Activated CD4-positive, alpha-beta T cell treated with anti-CD3 and anti-CD28 coated beads for 1 hour (primary cell): ENCODE data around the gene EFNA3.

Experiments used
- DNase-seq: peaks from one replicate; pipeline ENCODE4 v3.0.0-alpha.2; 2020

EFNA3 gene

DNA sequence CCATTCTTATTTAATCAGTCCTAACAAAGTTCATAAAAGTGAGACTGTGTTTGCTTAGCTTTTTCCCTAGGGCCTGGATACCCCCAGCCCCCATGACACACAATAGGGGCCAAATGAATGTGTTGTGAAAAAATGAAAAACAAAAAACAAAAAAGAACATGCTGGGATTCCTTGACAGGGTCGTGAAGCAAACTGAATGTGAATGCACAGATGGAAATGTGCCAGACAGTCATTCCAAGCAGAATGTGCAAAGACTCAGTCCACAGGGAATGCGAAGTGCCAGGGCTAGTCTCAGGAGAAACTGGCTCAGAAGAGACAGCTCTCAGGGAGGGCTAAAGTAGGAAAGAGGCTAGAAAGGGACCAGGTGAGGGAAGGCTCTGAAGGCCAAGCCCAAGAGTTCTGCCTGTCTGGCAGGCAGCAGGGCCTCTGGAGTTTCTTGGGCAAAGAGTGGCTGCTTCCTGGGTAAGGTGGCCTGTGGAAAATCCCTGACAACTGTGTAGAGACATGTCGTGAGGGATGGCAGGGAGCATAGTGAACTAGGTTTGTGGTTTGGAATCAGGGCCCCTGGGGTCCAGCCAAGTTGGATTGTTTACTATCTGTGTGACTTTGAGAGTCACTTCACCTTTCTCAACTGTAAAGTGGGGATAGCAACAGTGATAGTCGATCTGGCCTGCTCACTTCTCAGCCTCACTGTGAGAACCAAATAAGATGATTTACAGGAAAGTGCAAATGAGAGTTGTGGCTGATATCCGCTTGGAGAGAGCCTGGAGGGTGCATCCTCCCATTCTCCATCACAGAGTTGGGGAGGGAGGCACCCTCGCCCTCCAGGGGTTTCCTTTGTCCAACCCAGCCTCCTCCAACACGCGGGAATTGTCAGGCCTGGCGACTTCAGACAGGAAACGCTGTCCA lies 28.7 kb upstream of the EFNA3 start:
- no peak for DNase-seq

DNA sequence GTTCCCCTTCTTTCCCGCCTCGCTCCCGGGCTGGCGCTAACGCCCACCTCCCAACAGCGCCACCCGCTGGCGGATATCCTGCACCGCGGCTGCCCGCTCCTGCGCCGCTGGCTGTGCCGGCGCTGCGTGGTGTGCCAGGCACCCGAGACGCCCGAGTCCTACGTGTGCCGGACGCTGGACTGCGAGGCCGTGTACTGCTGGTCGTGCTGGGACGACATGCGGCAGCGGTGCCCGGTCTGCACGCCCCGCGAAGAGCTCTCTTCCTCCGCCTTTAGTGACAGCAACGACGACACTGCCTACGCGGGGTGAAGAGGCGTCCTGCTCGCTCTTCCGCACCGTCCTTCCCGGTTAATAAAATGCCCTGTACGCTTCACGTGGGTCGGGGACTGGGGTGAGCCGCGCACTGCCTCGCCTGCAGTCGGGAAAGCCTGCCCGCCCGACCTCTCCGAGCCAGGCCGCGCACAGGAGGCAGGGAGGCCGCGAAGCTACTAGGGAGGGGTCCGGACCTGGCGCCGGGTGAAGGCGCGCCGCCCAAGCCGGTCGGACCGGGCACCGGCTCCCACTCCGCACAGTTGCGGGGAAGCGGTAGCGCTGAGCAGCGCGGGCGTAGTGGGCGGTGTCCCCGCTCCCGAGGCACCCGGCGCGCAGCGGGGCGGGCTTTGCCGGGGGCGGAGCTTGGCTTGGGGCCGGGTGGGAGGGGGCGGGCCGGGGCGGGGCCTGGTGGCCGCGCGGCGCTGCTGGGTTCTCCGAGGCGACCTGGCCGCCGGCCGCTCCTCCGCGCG lies 27.9 kb upstream of the EFNA3 start, which contains the start of gene ADAM15:
ADAM15 (plus strand) TSS at position 757 of the 782 bp plus-strand sequence. CDS start 71 bp downstream, outside the sequence.
- DNase-seq = peak; percentile 69

DNA sequence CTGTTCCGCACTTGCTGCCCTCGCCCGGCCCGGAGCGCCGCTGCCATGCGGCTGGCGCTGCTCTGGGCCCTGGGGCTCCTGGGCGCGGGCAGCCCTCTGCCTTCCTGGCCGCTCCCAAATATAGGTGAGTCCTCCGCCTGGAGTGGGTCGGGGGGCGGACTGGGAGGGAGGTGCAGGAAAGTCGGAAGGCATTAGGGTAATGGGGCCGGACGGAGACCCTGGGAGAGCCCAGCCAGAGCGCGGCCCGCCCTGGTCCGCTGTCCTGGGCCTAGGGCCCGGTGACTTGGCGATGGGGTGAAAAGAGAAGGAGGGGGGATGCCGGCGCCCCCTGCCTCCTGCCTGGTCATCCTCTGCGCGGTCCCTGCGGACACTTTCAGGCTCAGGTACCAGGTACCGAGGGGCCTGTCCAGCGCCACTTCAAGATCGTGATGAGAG lies 27.3 kb upstream of the EFNA3 start:
- no peak for DNase-seq

DNA sequence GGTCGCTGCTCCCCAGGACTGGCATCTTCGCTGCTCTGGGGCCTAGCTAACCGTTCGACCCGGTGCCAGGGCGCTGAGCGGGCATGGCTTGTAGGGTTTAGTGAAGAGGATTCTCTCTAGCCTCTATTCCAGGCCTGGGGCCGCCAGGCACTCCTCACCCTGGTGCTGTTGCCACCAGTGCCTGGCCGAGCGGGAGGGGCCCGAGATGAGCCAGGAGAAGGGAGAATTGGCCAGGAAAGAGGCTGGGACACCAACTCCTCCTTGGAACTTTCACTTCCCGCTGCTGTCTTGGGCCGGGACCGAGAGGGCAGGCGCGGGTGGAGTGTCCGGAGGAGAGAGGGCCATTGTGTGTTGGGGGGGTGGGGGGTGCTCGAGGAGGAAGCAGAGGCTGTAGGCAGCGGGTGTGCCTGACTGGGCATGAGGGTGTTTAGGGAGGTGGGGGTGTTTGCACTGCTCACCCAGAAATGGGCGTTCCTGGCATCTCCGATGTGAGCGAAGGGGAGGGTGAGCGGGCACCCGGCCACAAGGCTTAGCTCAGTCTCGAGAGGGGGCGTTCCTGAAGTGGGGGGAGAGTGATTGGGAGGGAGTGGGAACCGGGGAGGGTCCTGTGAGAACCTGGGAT lies 26.7 kb upstream of the EFNA3 start:
- DNase-seq = peak; percentile 18

DNA sequence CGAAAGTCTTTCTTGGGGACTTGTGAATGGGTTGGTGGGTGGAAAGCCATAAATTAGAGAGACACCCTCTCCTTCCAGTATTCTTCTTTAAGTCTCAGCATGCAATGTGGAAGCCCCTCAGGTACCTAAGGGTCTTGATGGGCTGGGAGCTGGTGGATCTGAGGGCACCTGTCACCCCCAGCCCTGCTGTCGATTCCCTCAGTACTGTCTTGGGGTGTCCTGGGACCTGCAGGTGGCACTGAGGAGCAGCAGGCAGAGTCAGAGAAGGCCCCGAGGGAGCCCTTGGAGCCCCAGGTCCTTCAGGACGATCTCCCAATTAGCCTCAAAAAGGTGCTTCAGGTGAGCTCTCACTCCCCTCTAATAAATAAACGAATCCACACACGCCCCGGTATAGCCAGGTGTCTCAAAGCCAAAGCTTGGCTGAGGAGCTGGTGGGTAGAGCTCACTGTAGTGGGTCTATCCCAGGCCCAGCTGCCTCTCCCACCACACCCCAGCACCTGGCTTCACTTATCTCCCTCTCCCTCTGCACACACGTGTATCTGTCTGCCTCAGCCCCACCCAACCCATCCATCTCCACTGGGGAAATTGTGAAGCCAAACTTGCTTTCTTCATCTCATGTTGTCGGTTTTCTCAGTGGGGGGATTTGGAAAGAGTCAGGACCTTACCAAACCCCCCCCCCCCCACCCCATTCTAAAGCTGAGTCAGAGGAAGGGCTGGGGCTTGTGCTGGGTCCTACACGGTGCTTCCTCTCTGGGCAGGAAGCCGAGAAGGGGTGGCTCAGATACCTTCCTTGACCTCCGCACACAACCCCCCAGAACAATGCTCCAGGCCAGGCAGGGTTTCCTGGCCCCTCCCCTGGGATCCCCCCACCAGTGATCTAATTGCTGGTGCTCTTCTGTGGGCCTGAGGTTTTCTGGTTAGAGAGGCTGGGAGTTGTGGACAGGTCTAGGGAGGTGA lies 25.9 kb upstream of the EFNA3 start:
- no peak for DNase-seq

DNA sequence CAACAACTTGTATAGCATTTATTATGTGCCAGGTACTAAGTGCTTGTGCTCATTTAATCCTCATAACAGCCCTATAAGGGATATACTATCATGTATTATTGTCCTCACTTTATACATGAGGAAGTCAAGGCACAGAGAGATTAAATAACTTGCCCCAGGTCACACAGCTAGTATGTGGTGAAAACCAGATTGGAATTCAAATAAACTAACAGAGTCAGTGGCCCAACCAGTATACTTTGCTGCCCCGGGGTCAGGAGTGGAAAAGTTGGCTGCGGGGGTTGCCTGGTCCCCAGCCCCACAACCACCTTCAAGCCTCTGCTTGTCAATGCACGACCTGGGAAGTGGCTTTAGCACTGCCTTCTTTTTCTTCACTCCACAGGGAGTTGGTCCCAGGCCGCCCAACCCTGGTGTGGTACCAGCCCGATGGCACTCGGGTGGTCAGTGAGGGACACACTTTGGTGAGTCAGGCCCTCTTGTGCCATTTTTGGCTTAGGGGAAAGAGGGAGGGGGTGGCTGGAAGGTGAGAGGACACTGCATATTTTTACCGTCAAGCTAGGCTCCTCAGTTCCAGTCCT lies 25.0 kb upstream of the EFNA3 start:
- no peak for DNase-seq

DNA sequence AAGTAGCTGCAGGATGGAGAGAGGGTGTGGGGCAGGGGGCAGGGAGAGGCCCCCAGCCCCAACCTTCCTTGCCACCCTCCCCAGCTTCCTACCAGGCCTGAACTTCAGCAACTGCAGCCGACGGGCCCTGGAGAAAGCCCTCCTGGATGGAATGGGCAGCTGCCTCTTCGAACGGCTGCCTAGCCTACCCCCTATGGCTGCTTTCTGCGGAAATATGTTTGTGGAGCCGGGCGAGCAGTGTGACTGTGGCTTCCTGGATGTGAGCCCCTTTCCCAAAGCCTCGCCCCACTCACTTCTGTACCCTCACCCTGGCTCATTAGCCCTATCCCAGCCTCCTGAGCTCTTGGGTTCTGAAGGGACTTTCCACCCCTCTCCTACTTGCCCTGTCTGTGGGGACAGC lies 21.5 kb upstream of the EFNA3 start:
- DNase-seq = no peak

DNA sequence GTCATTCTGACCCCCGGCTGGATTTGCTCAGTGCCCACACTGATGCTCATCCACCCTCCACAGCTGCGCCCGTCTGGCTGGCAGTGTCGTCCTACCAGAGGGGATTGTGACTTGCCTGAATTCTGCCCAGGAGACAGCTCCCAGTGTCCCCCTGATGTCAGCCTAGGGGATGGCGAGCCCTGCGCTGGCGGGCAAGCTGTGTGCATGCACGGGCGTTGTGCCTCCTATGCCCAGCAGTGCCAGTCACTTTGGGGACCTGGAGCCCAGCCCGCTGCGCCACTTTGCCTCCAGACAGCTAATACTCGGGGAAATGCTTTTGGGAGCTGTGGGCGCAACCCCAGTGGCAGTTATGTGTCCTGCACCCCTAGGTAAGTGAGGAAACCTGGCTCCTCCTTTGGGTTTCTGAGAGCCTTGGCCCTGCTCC lies 20.8 kb upstream of the EFNA3 start:
- no peak for DNase-seq

DNA sequence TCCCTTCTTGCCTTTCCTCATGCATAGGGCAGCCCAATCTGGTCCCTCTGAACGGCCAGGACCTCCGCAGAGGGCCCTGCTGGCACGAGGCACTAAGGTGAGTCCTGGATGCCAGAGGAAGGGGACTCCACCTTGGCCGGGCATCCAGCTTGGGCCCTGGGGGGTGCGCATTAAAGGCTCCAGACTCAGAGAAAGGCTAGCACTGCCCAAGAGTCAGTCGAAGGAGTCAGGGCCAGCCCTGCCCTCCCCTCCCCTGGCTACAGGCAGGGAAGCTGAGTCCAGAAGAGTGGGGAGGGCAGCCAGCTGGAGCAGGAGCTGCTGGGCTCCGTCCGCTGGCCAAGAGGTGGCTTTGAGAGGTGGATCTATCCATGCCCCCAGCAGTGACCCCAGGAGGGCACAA lies 17.9 kb upstream of the EFNA3 start:
- DNase-seq = no peak

DNA sequence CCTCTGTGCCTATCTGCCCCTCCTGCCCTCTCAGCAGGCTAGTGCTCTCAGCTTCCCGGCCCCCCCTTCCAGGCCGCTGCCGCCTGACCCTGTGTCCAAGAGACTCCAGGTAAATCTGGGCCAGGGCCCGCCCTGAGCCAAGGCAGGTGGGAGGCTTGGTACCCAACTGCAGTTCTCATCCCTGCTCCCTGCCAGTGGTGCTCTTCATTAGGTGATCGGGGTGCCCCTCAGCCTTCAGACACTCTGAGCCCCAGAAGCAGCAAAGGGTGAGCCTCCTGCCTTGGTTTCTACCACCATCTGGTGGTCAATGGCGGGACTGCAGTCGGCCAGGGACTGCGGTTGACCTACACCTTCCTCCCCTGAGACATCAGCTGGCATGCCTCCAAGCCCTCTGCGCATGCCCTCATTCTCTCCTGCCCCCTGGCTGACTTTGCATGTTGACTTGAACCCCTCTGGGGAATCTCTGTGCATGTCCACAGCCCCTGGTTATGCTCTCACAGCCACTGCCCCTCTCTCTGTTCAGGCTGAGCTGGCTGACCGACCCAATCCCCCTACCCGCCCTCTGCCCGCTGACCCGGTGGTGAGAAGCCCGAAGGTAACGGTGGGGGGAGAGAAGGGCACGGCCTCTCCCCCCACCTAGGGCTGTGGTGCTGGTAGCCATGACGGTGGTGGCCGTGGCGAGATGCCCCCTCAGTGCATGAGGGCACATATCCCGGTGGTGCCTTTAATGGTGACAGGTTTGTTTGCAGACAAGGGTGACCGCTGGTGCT lies 17.1 kb upstream of the EFNA3 start:
- peak; percentile 91 for DNase-seq

DNA sequence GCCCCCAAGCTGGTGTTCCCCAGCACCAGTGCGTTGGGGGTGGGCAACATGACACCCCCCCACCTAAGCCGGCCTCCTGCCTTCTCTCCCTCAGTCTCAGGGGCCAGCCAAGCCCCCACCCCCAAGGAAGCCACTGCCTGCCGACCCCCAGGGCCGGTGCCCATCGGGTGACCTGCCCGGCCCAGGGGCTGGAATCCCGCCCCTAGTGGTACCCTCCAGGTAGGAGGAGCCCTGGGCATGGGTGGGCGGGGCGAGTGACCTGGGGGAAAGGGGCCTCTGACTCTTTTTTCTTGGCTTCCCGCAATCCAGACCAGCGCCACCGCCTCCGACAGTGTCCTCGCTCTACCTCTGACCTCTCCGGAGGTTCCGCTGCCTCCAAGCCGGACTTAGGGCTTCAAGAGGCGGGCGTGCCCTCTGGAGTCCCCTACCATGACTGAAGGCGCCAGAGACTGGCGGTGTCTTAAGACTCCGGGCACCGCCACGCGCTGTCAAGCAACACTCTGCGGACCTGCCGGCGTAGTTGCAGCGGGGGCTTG lies 16.4 kb upstream of the EFNA3 start:
- no peak for DNase-seq

DNA sequence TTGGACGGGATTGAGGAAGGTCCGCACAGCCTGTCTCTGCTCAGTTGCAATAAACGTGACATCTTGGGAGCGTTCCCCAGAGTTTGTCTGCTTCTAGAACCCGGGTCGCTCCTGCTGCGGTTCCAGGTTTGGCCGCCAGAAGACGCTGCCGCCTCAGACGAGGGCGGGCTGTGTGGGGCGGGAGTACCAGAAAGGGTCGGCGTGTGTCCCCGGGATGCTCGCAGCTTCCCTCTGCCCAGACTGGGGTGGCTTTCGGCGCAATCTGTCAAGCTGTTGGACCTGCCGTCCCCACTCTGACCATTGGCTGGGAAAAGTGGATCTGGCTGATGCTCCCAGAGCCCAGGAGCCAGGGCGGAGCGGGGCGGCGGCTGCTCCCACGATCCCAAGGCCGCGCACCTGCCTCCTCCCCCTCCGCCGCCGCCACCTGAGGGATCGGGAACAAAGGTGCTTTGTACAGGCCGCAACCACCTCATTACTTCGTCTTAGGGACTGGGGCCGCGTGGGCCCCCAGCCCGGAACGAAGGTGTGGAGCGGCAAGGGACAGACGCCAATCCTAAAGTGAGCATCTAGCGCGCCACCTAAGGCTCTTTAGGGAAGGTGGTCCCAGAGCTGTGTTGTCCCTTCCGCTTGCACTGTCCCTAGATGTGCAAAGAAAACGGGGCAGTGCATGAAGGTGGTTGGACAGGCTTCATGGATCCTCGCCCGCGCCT lies 15.8 kb upstream of the EFNA3 start:
- peak; percentile 66 for DNase-seq

DNA sequence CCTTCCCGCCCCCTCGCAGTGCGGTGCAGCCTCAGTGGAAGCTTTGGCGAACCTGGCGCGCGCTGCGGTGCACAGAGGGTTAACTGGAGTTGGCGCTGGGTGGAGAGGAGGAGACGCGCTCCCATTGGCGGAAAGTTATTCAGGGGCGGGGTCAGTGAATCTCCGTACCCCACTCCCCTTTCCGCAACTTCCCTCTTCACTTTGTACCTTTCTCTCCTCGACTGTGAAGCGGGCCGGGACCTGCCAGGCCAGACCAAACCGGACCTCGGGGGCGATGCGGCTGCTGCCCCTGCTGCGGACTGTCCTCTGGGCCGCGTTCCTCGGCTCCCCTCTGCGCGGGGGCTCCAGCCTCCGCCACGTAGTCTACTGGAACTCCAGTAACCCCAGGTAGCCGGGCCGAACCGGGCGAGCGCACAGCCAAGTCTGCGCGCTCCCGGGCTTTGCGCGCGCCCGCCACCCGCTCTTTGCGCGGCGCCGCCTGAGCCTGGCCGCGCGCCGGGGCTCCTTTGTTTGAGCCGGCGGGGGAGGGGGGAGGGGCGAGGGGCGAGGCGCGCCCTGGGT lies 15.0 kb upstream of the EFNA3 start, which contains the start of gene EFNA4:
EFNA4 (plus strand) TSS at position 191 of the 561 bp plus-strand sequence; CDS start at position 275, 84 bp downstream.
- peak; percentile 73 for DNase-seq

DNA sequence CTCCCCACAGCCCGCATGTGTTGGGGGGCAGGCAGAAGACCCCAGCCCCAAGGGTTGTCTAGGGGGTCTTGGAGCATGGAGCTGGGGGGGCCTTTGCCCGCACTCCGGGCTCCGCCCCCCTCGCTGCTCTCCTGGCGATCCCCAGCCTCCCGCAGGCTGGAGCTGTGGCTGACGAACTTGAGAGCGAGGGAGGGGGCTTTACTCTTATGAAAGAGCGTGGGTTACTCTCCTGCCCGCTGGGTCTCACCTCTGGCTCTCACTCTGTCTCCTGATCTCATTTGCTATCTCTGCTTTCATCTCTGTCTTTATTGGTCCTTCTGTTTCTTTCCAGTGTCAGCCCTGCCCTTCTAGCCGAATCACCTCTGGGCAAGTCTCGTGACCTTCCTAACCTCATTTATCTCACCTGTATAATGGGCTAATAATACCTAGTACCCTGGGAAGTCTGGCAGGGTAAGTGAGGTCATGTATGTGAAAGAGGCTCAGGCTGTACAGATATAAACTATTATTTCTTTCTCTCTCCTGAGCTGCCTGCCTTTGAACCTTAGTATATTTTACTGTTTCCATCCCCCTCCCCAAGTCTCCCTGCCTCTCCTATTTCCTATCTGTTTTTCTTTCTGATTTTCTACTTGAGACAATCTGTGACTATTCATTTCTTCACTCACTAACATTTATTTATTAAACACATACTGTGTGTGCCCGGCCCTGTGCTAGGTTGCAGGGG lies 14.4 kb upstream of the EFNA3 start:
- DNase-seq = no peak

DNA sequence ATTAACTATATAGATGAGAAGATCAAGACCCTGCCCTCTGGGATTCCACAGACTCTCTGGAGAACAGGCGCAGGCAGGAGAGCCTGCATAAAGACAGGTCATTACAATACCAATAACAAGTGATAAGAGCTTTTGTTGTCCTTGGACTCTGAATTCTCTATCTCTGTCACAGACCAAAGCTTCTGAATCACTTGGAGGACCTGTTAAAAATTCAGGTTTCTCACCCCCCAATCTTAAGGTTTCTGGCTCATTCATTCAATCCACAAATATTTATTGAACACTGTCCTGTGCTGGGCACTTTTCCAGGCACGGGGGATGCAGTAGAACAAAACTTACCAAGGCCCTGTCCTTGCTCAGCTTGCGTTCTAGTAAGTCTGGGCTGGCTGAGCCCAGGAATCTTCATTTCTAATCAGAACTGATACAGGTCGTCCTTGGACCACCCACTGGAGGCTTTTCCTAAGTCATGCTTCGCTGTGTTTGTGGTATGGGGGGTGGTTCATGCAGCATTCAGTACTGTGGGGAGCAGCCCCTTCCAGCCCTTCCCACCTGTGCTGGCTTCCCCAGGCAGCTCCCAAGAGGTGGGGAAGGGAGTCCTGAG lies 13.7 kb upstream of the EFNA3 start:
- DNase-seq = no peak

DNA sequence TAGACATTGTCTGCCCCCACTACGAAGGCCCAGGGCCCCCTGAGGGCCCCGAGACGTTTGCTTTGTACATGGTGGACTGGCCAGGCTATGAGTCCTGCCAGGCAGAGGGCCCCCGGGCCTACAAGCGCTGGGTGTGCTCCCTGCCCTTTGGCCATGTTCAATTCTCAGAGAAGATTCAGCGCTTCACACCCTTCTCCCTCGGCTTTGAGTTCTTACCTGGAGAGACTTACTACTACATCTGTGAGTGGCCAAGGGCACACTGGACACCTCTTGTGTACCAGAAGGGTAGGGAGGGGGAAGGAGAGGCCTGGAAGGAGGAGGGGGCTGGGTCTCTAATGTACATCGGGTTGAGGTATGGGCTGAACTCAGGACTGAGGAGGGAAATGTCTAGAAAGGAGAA lies 11.9 kb upstream of the EFNA3 start:
- DNase-seq = no peak

DNA sequence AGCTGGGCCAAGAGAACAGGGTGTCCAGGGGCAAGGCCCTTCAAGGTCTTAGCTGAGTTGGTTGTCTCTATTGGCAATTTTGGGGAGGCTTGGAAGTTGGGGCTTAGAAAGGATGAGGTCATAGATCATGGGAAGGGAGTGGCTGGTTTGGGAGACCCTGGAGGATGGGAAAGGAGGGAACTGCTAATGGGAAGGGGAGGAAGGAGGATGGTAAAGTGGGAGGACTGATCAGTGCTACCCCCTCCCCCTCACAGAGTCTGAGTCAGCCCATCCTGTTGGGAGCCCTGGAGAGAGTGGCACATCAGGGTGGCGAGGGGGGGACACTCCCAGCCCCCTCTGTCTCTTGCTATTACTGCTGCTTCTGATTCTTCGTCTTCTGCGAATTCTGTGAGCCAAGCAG lies 10.0 kb upstream of the EFNA3 start:
- no peak for DNase-seq

DNA sequence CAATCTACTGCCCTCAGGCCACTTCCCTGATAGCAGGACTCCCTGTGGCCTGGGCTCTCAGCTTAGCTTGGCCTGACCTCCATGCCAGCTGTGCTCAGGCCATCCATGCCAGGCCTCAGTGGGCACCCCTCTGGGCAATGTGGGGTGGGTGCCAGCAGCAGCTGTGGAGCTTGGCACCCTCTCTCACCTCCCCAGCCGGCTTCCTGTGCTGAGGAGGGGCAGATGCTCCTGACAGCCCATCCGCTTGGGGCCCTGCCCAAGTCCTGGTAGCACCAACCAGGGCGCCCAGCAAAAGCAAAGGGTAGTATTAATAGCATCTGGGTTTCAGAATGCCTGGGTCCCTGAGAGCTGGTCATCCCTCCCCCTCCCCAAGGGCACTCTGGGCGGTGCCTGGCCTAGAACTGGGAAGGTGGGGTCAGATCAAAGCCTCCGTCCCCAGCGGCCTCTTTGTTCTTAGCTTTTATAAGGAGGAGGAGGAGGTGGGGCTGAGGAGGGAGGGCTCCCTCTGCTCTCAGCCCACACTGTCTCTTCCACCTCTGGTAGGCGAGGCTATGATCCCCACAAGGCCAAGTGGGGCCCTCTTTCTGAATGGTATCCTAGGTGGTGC lies 9.0 kb upstream of the EFNA3 start:
- no peak for DNase-seq
